HepG2 (cell line): ENCODE measurements around the gene C10orf67.

Source experiments
- CTCF ChIP-seq: sonication (generic); formaldehyde crosslinking; IDR thresholded peaks from 2 replicates; pipeline ENCODE4 v1.5.0; 2020; ENCODE audit warnings: mild to moderate bottlenecking, missing genetic modification reagents, moderate library complexity
- MAX ChIP-seq: IDR thresholded peaks from 2 replicates; pipeline ENCODE4 v1.6.1; 2012; ENCODE audit warnings: inconsistent platforms
- NFE2 ChIP-seq: sonication (generic); formaldehyde crosslinking; IDR thresholded peaks from 2 replicates; pipeline ENCODE4 v1.4.0; 2020; ENCODE audit warnings: missing genetic modification reagents
- POLR2A ChIP-seq, 2 experiments: IDR thresholded peaks; 2 replicates each; pipeline ENCODE4 v1.6.1; 2011; ENCODE audit warnings: low read depth in 2 of 2, low read length in 2 of 2, mild to moderate bottlenecking in 1 of 2, moderate library complexity in 1 of 2; ENCODE audit not compliant: insufficient read depth in 1 of 2
- ZNF160 ChIP-seq: sonication (generic); formaldehyde crosslinking; IDR thresholded peaks from 2 replicates; pipeline ENCODE4 v1.8.0; 2022; ENCODE audit warnings: mild to moderate bottlenecking, inconsistent platforms, missing genetic modification reagents
- ZNF232 ChIP-seq: sonication (generic); formaldehyde crosslinking; IDR thresholded peaks from 2 replicates; pipeline ENCODE4 v1.4.0; 2020; ENCODE audit warnings: missing genetic modification reagents, borderline replicate concordance
- ZNF549 ChIP-seq: sonication (generic); formaldehyde crosslinking; IDR thresholded peaks from 2 replicates; pipeline ENCODE4 v1.5.0; 2020; ENCODE audit warnings: missing genetic modification reagents

GRCh38 chr10:23202779-23203178, 141.8 kb downstream of the C10orf67 start:
- TF ChIP-seq ZNF160 (no peak), CTCF (CRISPR knock-in tag) (no peak), ZNF549 (no peak), NFE2 (CRISPR knock-in tag) (no peak), POLR2A (IDR thresholded peaks at IDR 0.05; ENCODE audit: insufficient read depth in 1 of 2, low read depth in 2 of 2, low read length in 2 of 2) (no peak), ZNF232 (no peak), MAX (no peak)
